ENCODE data around the gene PPM1E. TPM values are rescaled to one million over a fixed set of nuclear protein-coding genes. Genes with fewer than 3 reads are reported as not detected.

The PPM1E gene
- total and polyA plus RNA-seq, 2 of the 8 experiments (the other 6 are each of a cell fraction or from before 2014, with no cell fraction given) = 5.0 to 10.4 TPM

DNA sequence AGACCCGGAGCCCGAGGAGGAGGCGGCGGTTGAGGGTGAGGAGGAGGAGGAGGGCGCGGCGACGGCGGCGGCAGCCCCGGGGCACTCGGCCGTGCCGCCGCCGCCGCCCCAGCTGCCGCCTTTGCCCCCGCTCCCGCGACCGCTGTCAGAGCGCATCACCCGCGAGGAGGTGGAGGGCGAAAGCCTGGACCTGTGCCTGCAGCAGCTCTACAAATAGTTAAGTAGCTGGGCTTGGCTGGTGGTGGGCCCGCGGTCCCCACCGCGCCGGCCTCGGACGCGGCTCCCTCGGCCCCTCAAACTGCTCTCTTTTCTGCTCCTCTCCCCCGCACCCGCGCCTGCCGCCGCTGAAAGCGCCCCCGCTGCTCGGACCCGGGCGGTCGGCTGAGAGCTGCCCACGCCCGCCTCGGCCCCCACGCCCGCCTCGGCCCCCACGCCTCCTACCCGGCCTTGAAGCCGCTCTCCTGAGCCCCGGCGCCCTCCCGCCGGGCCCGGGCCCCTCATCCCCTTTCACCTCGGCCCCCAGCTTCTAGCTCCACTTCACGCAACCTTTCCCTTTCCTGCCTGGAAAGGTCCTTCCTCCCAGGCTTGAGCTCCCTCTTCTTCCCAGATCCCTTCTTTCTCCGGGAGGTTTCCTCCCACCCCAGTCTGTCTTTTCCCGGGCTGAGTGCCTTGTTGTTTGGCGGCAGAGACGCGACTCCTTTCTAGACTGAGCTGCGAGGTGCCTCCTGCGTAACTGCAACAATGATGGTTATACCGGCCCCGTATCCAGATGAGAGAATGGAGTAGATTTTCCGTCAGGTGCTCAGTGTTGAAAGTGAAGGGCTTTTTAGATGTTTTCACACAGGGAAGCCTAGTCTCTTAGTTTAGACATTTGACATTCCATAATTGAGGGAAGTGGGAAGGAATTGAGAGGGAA, 850 bp downstream of the PPM1E start (continued):
- TF ChIP-seq JUND (IDR thresholded peaks at IDR 0.05; ENCODE audit: low read length) = no peak
- no peak for TF ChIP-seq YY1 (IDR thresholded peaks at IDR 0.05; ENCODE audit: low read depth, low read length)
- no peak for TF ChIP-seq EP300 (IDR thresholded peaks at IDR 0.05; ENCODE audit: borderline replicate concordance in 1 of 2, low read depth in 2 of 2, low read length in 2 of 2)
- no peak for TF ChIP-seq SIX5 (IDR thresholded peaks at IDR 0.05; ENCODE audit: low read depth, low read length)
- TF ChIP-seq, protein P1, sequence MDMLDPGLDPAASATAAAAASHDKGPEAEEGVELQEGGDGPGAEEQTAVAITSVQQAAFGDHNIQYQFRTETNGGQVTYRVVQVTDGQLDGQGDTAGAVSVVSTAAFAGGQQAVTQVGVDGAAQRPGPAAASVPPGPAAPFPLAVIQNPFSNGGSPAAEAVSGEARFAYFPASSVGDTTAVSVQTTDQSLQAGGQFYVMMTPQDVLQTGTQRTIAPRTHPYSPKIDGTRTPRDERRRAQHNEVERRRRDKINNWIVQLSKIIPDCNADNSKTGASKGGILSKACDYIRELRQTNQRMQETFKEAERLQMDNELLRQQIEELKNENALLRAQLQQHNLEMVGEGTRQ (IDR thresholded peaks at IDR 0.05; ENCODE audit: low read length) = no peak
- TF ChIP-seq NRF1 (IDR thresholded peaks at IDR 0.05; ENCODE audit: low read depth, low read length) = no peak
- no peak for TF ChIP-seq CHD1 (IDR thresholded peaks at IDR 0.05; ENCODE audit: low read depth, low read length)
- TF ChIP-seq POLR2AphosphoS5 (IDR thresholded peaks at IDR 0.05; ENCODE audit: low read depth, low read length) = no peak
- TF ChIP-seq SP1 (IDR thresholded peaks at IDR 0.05; ENCODE audit: low read depth, low read length) = no peak
- TF ChIP-seq SAP30 (IDR thresholded peaks at IDR 0.05; ENCODE audit: insufficient read depth, insufficient replicate concordance, low read length) = no peak
- TF ChIP-seq SUZ12 (IDR thresholded peaks at IDR 0.05; ENCODE audit: low read length) = peak; percentile 29; the same call in 1 of the 2 replicates
- TF ChIP-seq RFX5 (IDR thresholded peaks at IDR 0.05; ENCODE audit: borderline replicate concordance, low read depth, low read length) = no peak
- no peak for TF ChIP-seq BCL11A (IDR thresholded peaks at IDR 0.05; ENCODE audit: low read depth in 2 of 2, low read length in 2 of 2)
- no peak for TF ChIP-seq CHD2 (IDR thresholded peaks at IDR 0.05; ENCODE audit: low read length)
- TF ChIP-seq SP2 (IDR thresholded peaks at IDR 0.05; ENCODE audit: low read length) = no peak
- TF ChIP-seq, protein P2, sequence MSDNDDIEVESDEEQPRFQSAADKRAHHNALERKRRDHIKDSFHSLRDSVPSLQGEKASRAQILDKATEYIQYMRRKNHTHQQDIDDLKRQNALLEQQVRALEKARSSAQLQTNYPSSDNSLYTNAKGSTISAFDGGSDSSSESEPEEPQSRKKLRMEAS (IDR thresholded peaks at IDR 0.05) = no peak
- TF ChIP-seq SIRT6 (IDR thresholded peaks at IDR 0.05; ENCODE audit: low read length) = no peak
- no peak for TF ChIP-seq KDM5A (IDR thresholded peaks at IDR 0.05; ENCODE audit: low read length)
- no peak for TF ChIP-seq TCF12 (IDR thresholded peaks at IDR 0.05; ENCODE audit: low read depth, low read length)

Measured in H1 (cell line).